Fibroblast of lung (primary cell): ENCODE measurements around the gene THAP11. TPM values are rescaled to one million over a fixed set of nuclear protein-coding genes. Genes with fewer than 3 reads are reported as not detected.
"Not testable (repeated sequence)": the region's sequence is repeated elsewhere in the genome, so short reads cannot be mapped to it uniquely, and the experiment has no call there.

Source experiments
- DNase-seq, 2 donors: peaks; one replicate each; pipeline versions ENCODE4 v3.0.0 to v3.0.0-alpha.2; 2010; ENCODE audit warnings: low read depth in 2 of 2
- H2AFZ ChIP-seq: 2 replicates; pipeline ENCODE4 v1.5.1; 2012; ENCODE audit warnings: low read length, control low read depth, inconsistent platforms
- H3K27ac ChIP-seq: 2 replicates; pipeline ENCODE4 v1.5.1; 2011; ENCODE audit warnings: low read length, control low read depth; ENCODE audit not compliant: insufficient read depth
- H3K27me3 ChIP-seq: 2 replicates; pipeline ENCODE4 v1.5.1; 2011; ENCODE audit warnings: mild to moderate bottlenecking, low read length; ENCODE audit not compliant: control insufficient read depth, insufficient read depth
- H3K36me3 ChIP-seq: 2 replicates; pipeline ENCODE4 v1.5.1; 2011; ENCODE audit warnings: low read length; ENCODE audit not compliant: control insufficient read depth, insufficient read depth
- H3K4me1 ChIP-seq: 2 replicates; pipeline ENCODE4 v1.5.1; 2011; ENCODE audit warnings: low read length; ENCODE audit not compliant: control insufficient read depth, insufficient read depth; ENCODE audit errors: extremely low read depth
- H3K4me2 ChIP-seq: 2 replicates; pipeline ENCODE4 v1.5.1; 2011; ENCODE audit warnings: low read length, control low read depth; ENCODE audit not compliant: insufficient read depth; ENCODE audit errors: extremely low read depth
- H3K4me3 ChIP-seq, 4 experiments: fragments of 200-600 bp in 1 of 4; sonication (generic) in 1 of 4; replicated peaks in 1 of 4; 2 replicates each; pipeline ENCODE4 v1.5.1; 2011 to 2016; ENCODE audit warnings: low read length in 4 of 4, low read depth in 3 of 4, mild to moderate bottlenecking in 3 of 4, control low read depth in 2 of 4, inconsistent platforms in 1 of 4, mixed read lengths in 1 of 4; ENCODE audit not compliant: insufficient read depth in 1 of 4; ENCODE audit errors: control extremely low read depth in 1 of 4
- H3K79me2 ChIP-seq: 2 replicates; pipeline ENCODE4 v1.5.1; 2012; ENCODE audit warnings: mild to moderate bottlenecking, low read length, inconsistent platforms; ENCODE audit not compliant: control insufficient read depth, insufficient read depth
- H3K9ac ChIP-seq: 2 replicates; pipeline ENCODE4 v1.5.1; 2011; ENCODE audit warnings: mild to moderate bottlenecking, low read length, control low read depth; ENCODE audit not compliant: insufficient read depth
- H3K9me3 ChIP-seq: 2 replicates; pipeline ENCODE4 v1.5.1; 2012; ENCODE audit warnings: low read depth, low read length; ENCODE audit not compliant: control insufficient read depth, insufficient read depth
- H4K20me1 ChIP-seq: 2 replicates; pipeline ENCODE4 v1.5.1; 2011; ENCODE audit warnings: low read length; ENCODE audit not compliant: control insufficient read depth, insufficient read depth; ENCODE audit errors: extremely low read depth
- CTCF ChIP-seq, 2 donors: IDR thresholded peaks in 1 of 2; conservative IDR thresholded peaks in 1 of 2; 1 replicate in 1 of 2; 2 replicates in 1 of 2; pipeline ENCODE4 v1.5.1; 2011 to 2012; ENCODE audit warnings: low read length in 2 of 2, control low read depth in 1 of 2, inconsistent platforms in 1 of 2, low read depth in 1 of 2, mild to moderate bottlenecking in 1 of 2
- EZH2 ChIP-seq: IDR thresholded peaks from 2 replicates; pipeline ENCODE4 v1.5.1; 2012; ENCODE audit warnings: low read length, control low read depth, mild to moderate bottlenecking; ENCODE audit errors: missing control alignments
- polyA plus RNA-seq, 2 donors: library from polyadenylated mRNA; depleted of rRNA in 1 of 2; stranded (reverse) in 1 of 2; unstranded in 1 of 2; fragments of >200 nt; gene quantifications; 2 replicates each; pipeline ENCODE4 v1.2.1, GENCODE V29; 2011 to 2012; ENCODE audit warnings: missing spikeins in 1 of 2
- total RNA-seq: library from RNA; depleted of rRNA; stranded (reverse); fragments of >200 nt; gene quantifications from 2 replicates; pipeline ENCODE4 v1.2.1, GENCODE V29; 2014

Gene THAP11
- total and polyA plus RNA-seq, 2 donors (not counting 1 experiment from before 2014, with no cell fraction given): 16.0 to 37.7 TPM

- H3K4me3 ChIP-seq: peak overlapping the region; percentile 83 to 93 (median 88)
- no peaks in the 10 kb centered on the region for H4K20me1 ChIP-seq
- DNase-seq: peak; percentile 78 to 87
- TF ChIP-seq EZH2 (no peak), CTCF (conservative IDR thresholded peaks at IDR 0.05 in 1 of 2, IDR thresholded peaks at IDR 0.05 in 1 of 2; ENCODE audit: low read depth in 1 of 2, low read length in 2 of 2) (no peak)
- H3K79me2 ChIP-seq: peaks cover 17% of the 10 kb centered on the region
- peak overlapping the region; percentile 91 for H3K27ac ChIP-seq
- H2AFZ ChIP-seq: peak overlapping the region; percentile 94
- no peaks in the 10 kb centered on the region for H3K27me3 ChIP-seq
- no peaks in the 10 kb centered on the region for H3K9me3 ChIP-seq
- peak overlapping the region; percentile 98 for H3K4me2 ChIP-seq
- H3K36me3 ChIP-seq: peaks cover 29% of the 10 kb centered on the region
- H3K9ac ChIP-seq: peak overlapping the region; percentile 91
- H3K4me1 ChIP-seq: peaks cover 3% of the 10 kb centered on the region
These were observed 8.5 kb upstream of the THAP11 start for GRCh38 chr16:67833415-67834241.

- H3K9ac ChIP-seq: no peak overlapping the region
- no peak overlapping the region for H3K27ac ChIP-seq
- peaks cover 23% of the 10 kb centered on the region for H3K36me3 ChIP-seq
These were observed 7.9 kb upstream of the THAP11 start for GRCh38 chr16:67834242-67834614.

GRCh38 chr16:67837190-67837589, 4.9 kb upstream of the THAP11 start:
- not testable (repeated sequence) for H2AFZ ChIP-seq, H4K20me1 ChIP-seq, H3K27me3 ChIP-seq, H3K9me3 ChIP-seq, H3K4me3 ChIP-seq, DNase-seq, H3K27ac ChIP-seq, H3K4me2 ChIP-seq, H3K9ac ChIP-seq, H3K4me1 ChIP-seq, H3K36me3 ChIP-seq
- peaks cover 14% of the 10 kb centered on the region for H3K79me2 ChIP-seq

More at GRCh38 chr16:67834242-67834614, 7.9 kb upstream of the THAP11 start:
- no peak for DNase-seq
- Histone ChIP-seq H3K9me3 (no peaks in the 10 kb centered on the region), H3K27me3 (no peaks in the 10 kb centered on the region), H3K4me1 (peaks cover 3% of the 10 kb centered on the region), H3K4me2 (peak overlapping the region; percentile 98), H3K4me3 (peak overlapping the region; percentile 83 to 93 (median 88)), H3K79me2 (peaks cover 17% of the 10 kb centered on the region), H2AFZ (peak overlapping the region; percentile 94), H4K20me1 (no peaks in the 10 kb centered on the region)
- no peak for TF ChIP-seq CTCF (conservative IDR thresholded peaks at IDR 0.05 in 1 of 2, IDR thresholded peaks at IDR 0.05 in 1 of 2; ENCODE audit: low read depth in 1 of 2, low read length in 2 of 2)
- TF ChIP-seq EZH2: no peak
